ENCODE data around the gene AMBRA1. TPM values are rescaled to one million over a fixed set of nuclear protein-coding genes. Genes with fewer than 3 reads are reported as not detected.

The AMBRA1 gene
- polyA plus RNA-seq, 1 of the 3 experiments (the other 2 are of a cell fraction): 10.4 TPM

- no peaks in the 10 kb centered on the region for H4K20me1 ChIP-seq (ENCODE audit: insufficient read depth)
- ChIA-PET CTCF (interaction anchor here (0.9 to 2.9 kb wide), 3 partner anchors 15 to 69 kb away, joined by 3 to 8 read pairs (median 6); no protein-coding TSS in a partner anchor), POLR2A (no interaction called here)
- H3K4me1 ChIP-seq (ENCODE audit: control insufficient read depth in 1 of 2, insufficient read depth in 2 of 2, low read depth in 1 of 2, low read length in 1 of 2): peaks cover 0 to 5% of the 10 kb centered on the region in 2 experiments; a peak in 1 of 4 replicates
- DNase-seq: no peak
- no peaks in the 10 kb centered on the region for H3K27me3 ChIP-seq (ENCODE audit: insufficient read depth)
- H3K9ac ChIP-seq: no peak overlapping the region
- no peak overlapping the region for H3K4me3 ChIP-seq (ENCODE audit: low read depth in 2 of 2, low read length in 1 of 2)
- H3K79me2 ChIP-seq (ENCODE audit: insufficient read depth): no peaks in the 10 kb centered on the region
- H3K27ac ChIP-seq (ENCODE audit: low read depth in 2 of 2, low read length in 1 of 2): no peak overlapping the region
- TF ChIP-seq RXRA (IDR thresholded peaks at IDR 0.05; ENCODE audit: borderline replicate concordance, low read depth) (no peak), NRF1 (IDR thresholded peaks at IDR 0.05; ENCODE audit: low read depth, low read length) (no peak), ZBTB33 (IDR thresholded peaks at IDR 0.05; ENCODE audit: borderline replicate concordance, low read depth) (no peak), CHD2 (IDR thresholded peaks at IDR 0.05; ENCODE audit: low read length, partially characterized antibody) (no peak), JUND (IDR thresholded peaks at IDR 0.05) (no peak)
- H3F3A ChIP-seq (replicated peaks; ENCODE audit: insufficient read depth): no peaks in the 10 kb centered on the region
- H2AFZ ChIP-seq (ENCODE audit: low read depth): no peak overlapping the region
- no peaks in the 10 kb centered on the region for H3K9me2 ChIP-seq
- H3K4me2 ChIP-seq: no peak overlapping the region
- 96% methylated on average over 8 of the region's 8 CpGs for WGBS (ENCODE audit: low lambda C conversion rate)
- H3K36me3 ChIP-seq (replicated peaks in 1 of 2; ENCODE audit: control insufficient read depth in 1 of 2, insufficient read depth in 2 of 2, low read length in 1 of 2): peaks cover 0 to 21% of the 10 kb centered on the region in 2 experiments
- H3K9me3 ChIP-seq: no peaks in the 10 kb centered on the region
Observed at GRCh38 chr11:46421257-46421880, 172.5 kb downstream of the AMBRA1 start.

GRCh38 chr11:46420513-46420912, 173.3 kb downstream of the AMBRA1 start:
- WGBS (ENCODE audit: low lambda C conversion rate): 92% methylated on average over 1 of the region's 1 CpG
- H2AFZ ChIP-seq (ENCODE audit: low read depth): no peak overlapping the region
- no peak for DNase-seq
- TF ChIP-seq MXI1 (IDR thresholded peaks at IDR 0.05; ENCODE audit: low read depth, low read length) (no peak), RAD21 (IDR thresholded peaks at IDR 0.05; ENCODE audit: low read length) (no peak), ZBTB33 (IDR thresholded peaks at IDR 0.05; ENCODE audit: borderline replicate concordance, low read depth) (no peak), ELF1 (IDR thresholded peaks at IDR 0.05) (no peak), EZH2phosphoT487 (IDR thresholded peaks at IDR 0.05; ENCODE audit: borderline replicate concordance, low read depth) (no peak)
- H3K4me1 ChIP-seq (ENCODE audit: control insufficient read depth in 1 of 2, insufficient read depth in 2 of 2, low read depth in 1 of 2, low read length in 1 of 2): peaks cover 0 to 3% of the 10 kb centered on the region in 2 experiments; a peak in 1 of 4 replicates
- POLR2A ChIA-PET: no interaction called here
- no peaks in the 10 kb centered on the region for H3F3A ChIP-seq (replicated peaks; ENCODE audit: insufficient read depth)
- H3K27ac ChIP-seq (ENCODE audit: low read depth in 2 of 2, low read length in 1 of 2): no peak overlapping the region
- CTCF ChIA-PET: interaction anchor here (1.7 to 1.9 kb wide), 2 partner anchors 32 to 109 kb away, joined by 3 to 5 read pairs; no protein-coding TSS in a partner anchor
- no peak overlapping the region for H3K4me2 ChIP-seq
- H3K79me2 ChIP-seq (ENCODE audit: insufficient read depth): no peaks in the 10 kb centered on the region
- H3K27me3 ChIP-seq (ENCODE audit: insufficient read depth): no peaks in the 10 kb centered on the region
- no peaks in the 10 kb centered on the region for H4K20me1 ChIP-seq (ENCODE audit: insufficient read depth)
- H3K4me3 ChIP-seq (ENCODE audit: low read depth in 2 of 2, low read length in 1 of 2): no peak overlapping the region
- no peak overlapping the region for H3K9ac ChIP-seq
- no peaks in the 10 kb centered on the region for H3K9me3 ChIP-seq
- peaks cover 7 to 29% of the 10 kb centered on the region in 2 experiments for H3K36me3 ChIP-seq (replicated peaks in 1 of 2; ENCODE audit: control insufficient read depth in 1 of 2, insufficient read depth in 2 of 2, low read length in 1 of 2)
- no peaks in the 10 kb centered on the region for H3K9me2 ChIP-seq
